Right cardiac atrium (tissue), 5 donors: ENCODE data around the gene CDC14B. TPM values are rescaled to one million over a fixed set of nuclear protein-coding genes. Genes with fewer than 3 reads are reported as not detected.
A peak's percentile ranks its signal among the peaks of the same experiment; 100 is the strongest.
"Not testable (repeated sequence)": the region's sequence is repeated elsewhere in the genome, so short reads cannot be mapped to it uniquely, and the experiment has no call there.

ENCODE experiments used
- ATAC-seq, 2 donors: fragments of 200-7000 bp; cut with Tn5 transposase; one replicate each; pipeline versions ENCODE4 v1.8.0 to v1.9.1; 2020; ENCODE audit warnings: moderate library complexity in 2 of 2, mild to moderate bottlenecking in 1 of 2
- DNase-seq, 3 donors: peaks; one replicate each; pipeline ENCODE4 v3.0.0-alpha.2; 2020
- H3K27ac ChIP-seq: one replicate; pipeline ENCODE4 v1.5.1; 2013; ENCODE audit warnings: mild to moderate bottlenecking, low read length, control low read depth, moderate library complexity
- H3K27me3 ChIP-seq: one replicate; pipeline ENCODE4 v1.6.1; 2013; ENCODE audit not compliant: control insufficient read depth, insufficient read depth
- H3K4me1 ChIP-seq: one replicate; pipeline ENCODE4 v1.6.1; 2013; ENCODE audit warnings: low read length; ENCODE audit not compliant: control insufficient read depth, insufficient read depth
- H3K4me3 ChIP-seq: one replicate; pipeline ENCODE4 v1.5.1; 2013; ENCODE audit warnings: low read length, control low read depth
- H3K9me3 ChIP-seq: one replicate; pipeline ENCODE4 v1.6.1; 2013; ENCODE audit warnings: low read length; ENCODE audit not compliant: control insufficient read depth
- WGBS: extraction: QIAGEN DNeasy Blood & Tissue Kit; methylation state at CpG from one replicate; pipeline ENCODE4 v1.1.7; 2013; 5-methylcytosine and 5-hydroxymethylcytosine counted together
- intact Hi-C, 4 donors: fragments of 100-400 bp; cut with DNase I; formaldehyde crosslinking; loops; one replicate each; pipeline versions ENCODE4 v1.11.0 to v1.14.0; 2022 to 2023
- polyA plus RNA-seq: library from polyadenylated mRNA; stranded (reverse); fragments of 200-250 nt; gene quantifications from one replicate; pipeline ENCODE4 v1.2.3, GENCODE V29; 2013
- total RNA-seq, 4 donors: library from RNA; stranded (reverse); fragmentation: NEBNext Ultra II Directional; extraction: Animal tissue kit (Norgen Biotek cat#: 25700); gene quantifications; one replicate each; pipeline ENCODE4 v1.2.1, GENCODE V29; 2021
- donor health status: healthy with polysubstance abuse.
- donor health status: DM: no; HTN: yes; CAD: no.
- donor health status: DM: no; HTN: no; CAD: no.
- donor health status: DM: no; HTN: yes; CAD: no; lungs with severe emphysema.
- donor health status: DM: yes; HTN: yes; CAD: no.

Gene CDC14B
- total and polyA plus RNA-seq, 5 donors: 5.9 to 15.7 (median 15.3) TPM

GRCh38 chr9:96559339-96559943 lies 60.2 kb downstream of the CDC14B start:
- ATAC-seq (no peak), DNase-seq (no peak)
- Histone ChIP-seq H3K27me3 (no peaks in the 10 kb centered on the region), H3K4me1 (no peaks in the 10 kb centered on the region), H3K27ac (no peak overlapping the region), H3K9me3 (no peaks in the 10 kb centered on the region), H3K4me3 (no peak overlapping the region)
- intact Hi-C loops: loop anchor here in 1 of 4 donors (10.0 kb wide), 1 partner anchor 65 kb away; no protein-coding TSS in a partner anchor
- WGBS: 57% methylated on average over 6 of the region's 6 CpGs

GRCh38 chr9:96557921-96558320 lies 61.7 kb downstream of the CDC14B start:
- H3K4me3 ChIP-seq: no peak overlapping the region
- no peaks in the 10 kb centered on the region for H3K9me3 ChIP-seq
- intact Hi-C loops: loop anchor here in 1 of 4 donors (10.0 kb wide), 1 partner anchor 63 kb away; no protein-coding TSS in a partner anchor
- ATAC-seq: no peak
- no peaks in the 10 kb centered on the region for H3K27me3 ChIP-seq
- no peak overlapping the region for H3K27ac ChIP-seq
- H3K4me1 ChIP-seq: no peaks in the 10 kb centered on the region
- DNase-seq: no peak
- WGBS: 89% methylated on average over 1 of the region's 1 CpG

DNA sequence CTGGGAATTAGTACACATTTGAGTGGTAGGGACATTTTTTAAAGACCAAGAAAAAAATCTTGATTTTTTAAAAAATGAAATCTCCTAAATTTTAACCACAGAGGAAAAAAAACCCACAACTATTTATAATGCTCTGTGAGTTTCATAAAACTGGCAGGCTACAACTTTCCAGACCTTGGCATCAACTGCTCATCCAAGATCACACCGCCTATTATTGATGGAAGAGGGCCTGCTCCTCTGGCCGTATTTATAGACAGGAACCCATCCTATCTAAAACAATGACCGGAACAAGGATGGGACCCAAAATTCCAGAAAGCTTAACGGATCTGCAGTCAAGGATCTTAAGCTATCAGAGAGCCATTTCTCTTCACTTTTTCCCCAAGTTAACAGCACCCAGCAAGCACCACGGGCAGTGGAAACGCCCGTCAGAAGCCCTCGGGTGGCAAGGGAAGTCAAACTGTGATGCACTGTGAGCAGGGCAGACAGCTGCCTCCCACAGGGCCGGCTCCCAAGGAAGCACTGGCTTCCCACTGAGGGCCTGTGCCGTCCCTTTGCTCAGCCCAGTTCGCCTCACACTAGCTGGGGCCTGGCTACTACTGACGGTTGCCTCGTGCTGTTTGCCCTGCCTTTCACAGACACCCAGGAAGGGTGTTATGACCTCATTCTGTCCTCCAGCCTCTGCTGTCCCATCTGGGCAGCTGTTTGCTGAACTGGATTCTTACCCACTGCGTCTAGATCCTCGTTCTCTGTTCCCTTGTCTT lies 62.8 kb downstream of the CDC14B start:
- intact Hi-C loops: loop anchor here in 1 of 4 donors (10.0 kb wide), 1 partner anchor 62 kb away; no protein-coding TSS in a partner anchor
- peak; percentile 54 to 65 for ATAC-seq
- peak overlapping the region; percentile 10 for H3K27ac ChIP-seq

DNA sequence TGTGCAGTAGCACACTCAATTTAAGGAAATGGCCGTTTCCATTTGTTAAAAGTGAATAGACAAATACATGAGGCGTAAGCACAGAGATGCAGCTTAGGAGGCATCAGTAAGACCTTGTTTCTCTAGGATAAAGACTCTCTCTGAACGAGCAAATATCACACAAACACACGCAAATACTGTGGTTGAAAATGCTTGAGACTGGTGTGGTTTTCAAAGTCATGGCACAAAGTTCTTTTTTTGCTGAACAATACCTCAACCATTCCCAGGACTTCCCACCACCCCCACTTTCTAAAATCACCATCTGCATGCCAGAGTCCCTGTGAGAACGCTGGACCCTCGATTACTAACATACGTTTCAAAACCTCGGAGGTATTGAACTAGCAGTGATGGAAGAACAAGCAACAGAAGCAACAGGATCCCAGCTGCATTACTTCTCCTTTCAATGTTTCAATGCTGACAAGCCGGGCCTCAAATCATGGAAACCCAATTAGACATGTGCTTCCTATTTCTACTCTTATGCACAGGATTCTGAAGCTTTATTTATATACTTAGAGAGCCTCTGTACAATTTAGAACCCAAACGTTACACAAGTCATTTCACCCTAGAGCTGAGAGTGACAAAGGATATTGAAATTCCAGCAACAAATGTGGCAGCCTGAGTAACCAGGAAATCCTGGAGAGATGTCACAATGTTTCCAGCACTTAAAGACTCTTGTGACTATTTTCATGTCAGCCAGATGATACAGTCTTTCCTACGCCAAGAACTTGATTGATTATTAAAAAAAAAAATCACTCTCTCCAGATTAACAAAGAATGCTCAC lies 63.9 kb downstream of the CDC14B start:
- Histone ChIP-seq H3K9me3 (no peaks in the 10 kb centered on the region), H3K27me3 (no peaks in the 10 kb centered on the region), H3K4me1 (no peaks in the 10 kb centered on the region), H3K4me3 (no peak overlapping the region), H3K27ac (peak overlapping the region; percentile 54)
- peak; percentile 27 to 57 for ATAC-seq
- 60% methylated on average over 11 of the region's 11 CpGs for WGBS
- DNase-seq: no peak
- intact Hi-C loops: loop anchor here in 1 of 4 donors (10.0 kb wide), 1 partner anchor 61 kb away; no protein-coding TSS in a partner anchor

More for the DNA sequence above, 62.8 kb downstream of the CDC14B start:
- WGBS: 69% methylated on average over 15 of the region's 15 CpGs
- peak in 1 of 3 donors; percentile 38 for DNase-seq
- Histone ChIP-seq H3K4me3 (no peak overlapping the region), H3K4me1 (no peaks in the 10 kb centered on the region), H3K27me3 (no peaks in the 10 kb centered on the region), H3K9me3 (no peaks in the 10 kb centered on the region)

DNA sequence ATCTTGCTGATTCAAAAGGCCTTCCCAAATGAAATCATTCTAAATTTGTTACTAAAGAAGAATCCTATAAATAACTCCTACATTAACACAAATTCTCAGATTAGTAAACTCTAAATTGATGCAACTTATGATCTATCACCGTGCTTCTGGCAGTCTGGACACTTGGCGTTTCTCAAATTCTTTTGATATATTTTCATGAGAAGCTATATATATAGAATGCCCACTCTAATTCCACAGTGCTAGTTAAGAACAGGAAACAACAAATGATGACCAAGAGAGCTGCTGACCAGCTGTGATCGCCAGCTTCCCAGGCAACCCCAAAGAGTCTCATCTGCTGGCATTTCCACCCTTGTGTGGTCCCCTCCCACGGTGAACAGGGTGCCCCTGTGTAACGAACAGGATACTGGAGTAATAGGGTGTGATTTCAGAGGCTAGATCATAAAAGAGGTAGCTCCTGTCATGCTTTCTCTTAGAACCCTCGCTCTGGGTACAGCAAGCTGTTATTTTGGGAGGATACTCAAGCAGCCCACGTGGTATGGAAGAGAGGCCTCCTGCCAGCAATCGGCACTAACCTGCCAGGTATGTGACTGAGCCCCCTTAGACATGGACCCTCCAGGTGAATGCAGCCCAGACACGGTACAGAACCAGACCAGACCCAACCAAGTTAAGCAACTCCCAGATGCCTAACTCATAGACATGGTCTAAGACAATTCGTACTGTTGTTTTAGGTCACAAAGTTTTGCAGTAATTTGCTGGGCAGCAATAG lies 64.7 kb downstream of the CDC14B start:
- DNase-seq (no peak), ATAC-seq (peak in 1 of 2 donors; percentile 43)
- intact Hi-C loops: loop anchor here in 1 of 4 donors (10.0 kb wide), 1 partner anchor 60 kb away; no protein-coding TSS in a partner anchor
- H3K4me3 ChIP-seq: no peak overlapping the region
- H3K27ac ChIP-seq: peak overlapping the region; percentile 13
- no peaks in the 10 kb centered on the region for H3K27me3 ChIP-seq
- WGBS: 74% methylated on average over 10 of the region's 10 CpGs
- H3K9me3 ChIP-seq: no peaks in the 10 kb centered on the region
- no peaks in the 10 kb centered on the region for H3K4me1 ChIP-seq

- Histone ChIP-seq H3K27me3 (no peaks in the 10 kb centered on the region), H3K4me3 (no peak overlapping the region), H3K4me1 (no peaks in the 10 kb centered on the region), H3K27ac (no peak overlapping the region), H3K9me3 (no peaks in the 10 kb centered on the region)
- ATAC-seq (no peak), DNase-seq (no peak)
- intact Hi-C loops: loop anchor here in 1 of 4 donors (10.0 kb wide), 1 partner anchor 60 kb away; no protein-coding TSS in a partner anchor
- 77% methylated on average over 1 of the region's 1 CpG for WGBS
Observed at GRCh38 chr9:96554326-96554725, 65.3 kb downstream of the CDC14B start.

- DNase-seq: no peak
- H3K4me3 ChIP-seq: no peak overlapping the region
- no peak for ATAC-seq
- WGBS: 61% methylated on average over 2 of the region's 2 CpGs
- H3K4me1 ChIP-seq: no peaks in the 10 kb centered on the region
- intact Hi-C loops: loop anchor here in 1 of 4 donors (10.0 kb wide), 1 partner anchor 58 kb away; no protein-coding TSS in a partner anchor
- no peaks in the 10 kb centered on the region for H3K9me3 ChIP-seq
- no peaks in the 10 kb centered on the region for H3K27me3 ChIP-seq
- no peak overlapping the region for H3K27ac ChIP-seq
Observed at GRCh38 chr9:96553070-96553469, 66.6 kb downstream of the CDC14B start.

GRCh38 chr9:96551403-96551802 lies 68.2 kb downstream of the CDC14B start:
- DNase-seq (no peak), ATAC-seq (no peak)
- intact Hi-C loops: loop anchor here in 1 of 4 donors (10.0 kb wide), 1 partner anchor 57 kb away; no protein-coding TSS in a partner anchor
- Histone ChIP-seq H3K27me3 (no peaks in the 10 kb centered on the region), H3K4me1 (no peaks in the 10 kb centered on the region), H3K4me3 (no peak overlapping the region), H3K27ac (no peak overlapping the region), H3K9me3 (no peaks in the 10 kb centered on the region)
- WGBS: 96% methylated on average over 6 of the region's 6 CpGs

GRCh38 chr9:96550659-96551058 lies 69.0 kb downstream of the CDC14B start:
- H3K9me3 ChIP-seq: no peaks in the 10 kb centered on the region
- 84% methylated on average over 4 of the region's 4 CpGs for WGBS
- H3K27me3 ChIP-seq: no peaks in the 10 kb centered on the region
- intact Hi-C loops: loop anchor here in 1 of 4 donors (10.0 kb wide), 1 partner anchor 56 kb away; no protein-coding TSS in a partner anchor
- no peak for DNase-seq
- H3K4me3 ChIP-seq: no peak overlapping the region
- H3K4me1 ChIP-seq: no peaks in the 10 kb centered on the region
- no peak for ATAC-seq
- H3K27ac ChIP-seq: no peak overlapping the region

DNA sequence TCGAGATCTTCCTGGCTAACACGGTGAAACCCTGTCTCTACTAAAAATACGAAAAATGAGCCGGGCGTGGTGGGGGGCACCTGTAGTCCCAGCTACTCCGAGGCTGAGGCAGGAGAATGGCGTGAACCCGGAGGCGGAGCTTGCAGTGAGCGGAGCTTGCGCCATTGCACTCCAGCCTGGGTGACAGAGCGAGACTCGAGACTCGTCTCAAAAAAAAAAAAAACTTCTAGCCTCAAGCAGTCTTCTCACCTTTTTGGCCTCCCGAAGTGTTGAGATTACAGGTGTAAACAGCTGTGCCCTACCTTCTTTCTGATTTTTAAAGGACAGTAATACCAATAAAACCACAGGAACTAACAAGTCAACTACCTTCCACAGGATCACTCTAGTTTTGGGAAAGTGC lies 76.5 kb downstream of the CDC14B start:
- H3K27me3 ChIP-seq, DNase-seq, H3K27ac ChIP-seq, H3K9me3 ChIP-seq, intact Hi-C loops, ATAC-seq, H3K4me3 ChIP-seq, H3K4me1 ChIP-seq: not testable (repeated sequence)
- 94% methylated on average over 15 of the region's 15 CpGs for WGBS
